ENCODE results near the gene HSPB7. TPM values are rescaled to one million over a fixed set of nuclear protein-coding genes. Genes with fewer than 3 reads are reported as not detected.

The HSPB7 gene
- total and polyA plus RNA-seq, 2 donors (not counting 3 experiments of a cell fraction or from before 2014, with no cell fraction given), result not detected

GRCh38 chr1:15992582-15993500 lies 25.0 kb downstream of the HSPB7 start:
- intact Hi-C loops (cut with micrococcal nuclease), result no loop called here
- no TSS peak for BruUV-seq (replicated peaks)
- Histone ChIP-seq H3K27ac (ENCODE audit: insufficient read depth, low read depth, low read length) (no peak overlapping the region), H3K27me3 (ENCODE audit: control insufficient read depth in 2 of 2, insufficient read depth in 2 of 2, low read length in 2 of 2) (no peaks in the 10 kb centered on the region), H3K4me2 (ENCODE audit: insufficient read depth, low read length) (no peak overlapping the region), H2AFZ (ENCODE audit: low read depth, low read length) (no peak overlapping the region), H3K36me3 (ENCODE audit: control insufficient read depth in 2 of 2, extremely low read depth in 1 of 2, insufficient read depth in 2 of 2, low read length in 2 of 2) (no peaks in the 10 kb centered on the region), H4K20me1 (replicated peaks; ENCODE audit: control insufficient read depth, extremely low read depth, insufficient read depth, low read length) (no peaks in the 10 kb centered on the region), H3K9me1 (replicated peaks; ENCODE audit: control insufficient read depth, extremely low read depth, insufficient read depth, low read length) (no peaks in the 10 kb centered on the region), H3K79me2 (ENCODE audit: control insufficient read depth, insufficient read depth, low read length) (no peaks in the 10 kb centered on the region), H3K9me3 (replicated peaks; ENCODE audit: control insufficient read depth, insufficient read depth, low read length) (no peaks in the 10 kb centered on the region), H3K4me1 (ENCODE audit: control insufficient read depth, extremely low read depth, insufficient read depth, low read length) (no peaks in the 10 kb centered on the region), H3K9ac (replicated peaks; ENCODE audit: extremely low read depth, insufficient read depth, low read length) (no peak overlapping the region), H3K4me3 (replicated peaks in 1 of 3; ENCODE audit: insufficient read depth in 1 of 3, low read depth in 1 of 3, low read length in 3 of 3) (no peak overlapping the region)
- dilution Hi-C loops (cut with MboI; ENCODE audit: extremely low pct_ligation_motif_present, low sequenced_read_pairs), result no loop called here
- no peak for DNase-seq (ENCODE audit: low read depth, low spot score)
- no peak for FAIRE-seq
- TF ChIP-seq CTCF (IDR thresholded peaks at IDR 0.05; ENCODE audit: extremely low read depth in 1 of 2, insufficient read depth in 1 of 2, low read depth in 1 of 2, low read length in 2 of 2) (no peak), POLR2AphosphoS5 (IDR thresholded peaks at IDR 0.05; ENCODE audit: insufficient read depth, low read depth, low read length) (no peak), MYC (IDR thresholded peaks at IDR 0.05; ENCODE audit: low read depth, low read length) (no peak), GATA2 (IDR thresholded peaks at IDR 0.05; ENCODE audit: insufficient read depth, insufficient read length, low read depth, low read length) (no peak), POLR2A (IDR thresholded peaks at IDR 0.05; ENCODE audit: low read depth, low read length) (no peak), FOS (IDR thresholded peaks at IDR 0.05; ENCODE audit: borderline replicate concordance, insufficient read depth, low read length) (no peak), JUN (IDR thresholded peaks at IDR 0.05; ENCODE audit: borderline replicate concordance, insufficient read depth, insufficient read length, low read depth) (no peak), EZH2 (IDR thresholded peaks at IDR 0.05; ENCODE audit: borderline replicate concordance, low read depth, low read length, severe bottlenecking) (no peak), MAX (IDR thresholded peaks at IDR 0.05; ENCODE audit: insufficient read depth, insufficient read length) (no peak)
- ChIA-PET CTCF (interaction anchor here (0.9 to 2.9 kb wide), 2 partner anchors 189 to 201 kb away, joined by 4 to 13 read pairs; no protein-coding TSS in a partner anchor), POLR2A (no interaction called here)

All from endothelial cell of umbilical vein (primary cell).